Activated CD8-positive, alpha-beta T cell treated with anti-CD3 and anti-CD28 coated beads, Interleukin-2, amount 10 ng/mL, durations not matched to agents 7 days and 5 days (primary cell): Measurements from ENCODE around the gene SCAMP1. TPM values are rescaled to one million over a fixed set of nuclear protein-coding genes. Genes with fewer than 3 reads are reported as not detected.
"Not testable (repeated sequence)": the region's sequence is repeated elsewhere in the genome, so short reads cannot be mapped to it uniquely, and the experiment has no call there.

Experiments used
- ATAC-seq: fragments of 150-1000 bp; cut with Tn5 transposase; one replicate; pipeline ENCODE4 v1.10.0; 2021; ENCODE audit warnings: moderate library complexity
- CTCF ChIA-PET: fragments of 350-600 bp; sonication (Branson Sonifier 250); formaldehyde crosslinking; loops from one replicate; lab custom pipeline; 2021; ENCODE audit warnings: antibody characterized with exemption; lab: Charles Lee
- POLR2A ChIA-PET: fragments of 350-600 bp; sonication (Branson Sonifier 250); formaldehyde crosslinking; loops from one replicate; lab custom pipeline; 2021; ENCODE audit warnings: antibody characterized with exemption; lab: Charles Lee
- DNase-seq: peaks from one replicate; pipeline ENCODE4 v3.0.0-alpha.2; 2020
- H3K27ac Mint-ChIP-seq: one replicate; pipeline ENCODE4 v1.8.0; 2021; ENCODE audit warnings: mild to moderate bottlenecking, mixed read lengths
- H3K27me3 Mint-ChIP-seq: one replicate; pipeline ENCODE4 v1.8.0; 2021; ENCODE audit warnings: low read depth, mixed read lengths
- H3K36me3 Mint-ChIP-seq: one replicate; pipeline ENCODE4 v1.8.0; 2021; ENCODE audit warnings: low read depth, mixed read lengths
- H3K4me1 Mint-ChIP-seq: one replicate; pipeline ENCODE4 v1.8.0; 2021; ENCODE audit warnings: low read depth, mixed read lengths
- H3K4me3 Mint-ChIP-seq: one replicate; pipeline ENCODE4 v1.8.0; 2021; ENCODE audit warnings: mild to moderate bottlenecking, mixed read lengths
- H3K9me3 Mint-ChIP-seq: one replicate; pipeline ENCODE4 v1.8.0; 2022; ENCODE audit warnings: mixed read lengths; ENCODE audit not compliant: insufficient read depth
- total RNA-seq, 2 experiments: library from RNA; stranded (reverse); gene quantifications; one replicate each; pipeline ENCODE4 v1.2.3, GENCODE V29; 2021

SCAMP1 gene
- total RNA-seq, 2 experiments from 2014 or later = 13.5 to 13.9 TPM

DNA sequence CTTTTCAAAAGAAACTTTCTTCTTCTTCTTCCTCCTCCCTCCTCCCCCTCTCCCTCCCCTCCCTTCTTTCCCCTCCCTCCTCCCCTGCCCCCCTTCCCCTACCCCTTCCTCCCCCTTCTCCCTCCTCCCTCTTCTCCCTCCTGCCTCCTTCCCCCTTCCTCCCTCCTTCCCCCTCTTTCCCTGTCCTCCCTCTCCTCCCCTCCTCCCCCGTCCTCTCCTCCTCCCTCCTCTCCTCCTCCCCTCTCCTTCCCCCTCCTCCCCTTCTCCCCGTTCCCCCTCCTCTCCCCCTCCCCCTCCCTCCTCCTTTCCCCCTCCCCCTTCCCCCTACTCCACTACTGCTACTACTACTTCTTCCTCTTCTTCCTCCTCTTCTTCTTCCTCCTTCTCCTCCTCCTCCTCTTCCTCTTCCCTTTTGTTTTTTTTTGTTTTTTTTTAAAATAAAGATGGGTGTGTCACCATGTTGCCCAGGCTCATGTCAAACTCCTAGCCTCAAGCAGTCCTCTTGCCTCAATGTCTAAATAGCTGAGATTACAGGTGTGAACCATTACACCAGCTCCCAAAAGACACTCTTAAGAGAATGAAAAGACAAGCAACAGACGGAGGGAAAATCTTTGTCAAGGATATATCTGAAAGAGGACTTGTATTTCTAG lies 87.5 kb downstream of the SCAMP1 start:
- DNase-seq (no peak), ATAC-seq (no peak)
- H3K36me3 Mint-ChIP-seq = peaks cover 16% of the 10 kb centered on the region
- H3K27ac Mint-ChIP-seq = no peak overlapping the region
- no peaks in the 10 kb centered on the region for H3K27me3 Mint-ChIP-seq
- H3K4me3 Mint-ChIP-seq = no peak overlapping the region
- POLR2A ChIA-PET = no interaction called here
- CTCF ChIA-PET = no interaction called here
- H3K4me1 Mint-ChIP-seq = no peaks in the 10 kb centered on the region
- H3K9me3 Mint-ChIP-seq = peaks cover 5% of the 10 kb centered on the region

GRCh38 chr5:78449103-78449502 lies 88.7 kb downstream of the SCAMP1 start:
- DNase-seq (no peak), ATAC-seq (no peak)
- no peak overlapping the region for H3K27ac Mint-ChIP-seq
- no peak overlapping the region for H3K4me3 Mint-ChIP-seq
- peaks cover 12% of the 10 kb centered on the region for H3K36me3 Mint-ChIP-seq
- H3K9me3 Mint-ChIP-seq = peaks cover 5% of the 10 kb centered on the region
- POLR2A ChIA-PET = no interaction called here
- no peaks in the 10 kb centered on the region for H3K27me3 Mint-ChIP-seq
- no peaks in the 10 kb centered on the region for H3K4me1 Mint-ChIP-seq
- CTCF ChIA-PET = no interaction called here

GRCh38 chr5:78457507-78457906 lies 97.1 kb downstream of the SCAMP1 start:
- CTCF ChIA-PET, ATAC-seq: not testable (repeated sequence)

GRCh38 chr5:78458843-78459242 lies 98.4 kb downstream of the SCAMP1 start:
- ChIA-PET POLR2A (no interaction called here), CTCF (interaction anchor here (1.4 to 1.5 kb wide), 2 partner anchors 9 to 674 kb away, joined by 3 read pairs; no protein-coding TSS in a partner anchor)
- Mint-ChIP-seq H3K36me3 (peaks cover 23% of the 10 kb centered on the region), H3K4me1 (peaks cover 2% of the 10 kb centered on the region), H3K27ac (no peak overlapping the region), H3K4me3 (no peak overlapping the region), H3K9me3 (no peaks in the 10 kb centered on the region), H3K27me3 (no peaks in the 10 kb centered on the region)
- no peak for DNase-seq
- ATAC-seq = no peak

More at GRCh38 chr5:78457507-78457906, 97.1 kb downstream of the SCAMP1 start:
- H3K36me3 Mint-ChIP-seq = peaks cover 16% of the 10 kb centered on the region
- POLR2A ChIA-PET, DNase-seq, H3K4me1 Mint-ChIP-seq, H3K27ac Mint-ChIP-seq, H3K4me3 Mint-ChIP-seq, H3K9me3 Mint-ChIP-seq, H3K27me3 Mint-ChIP-seq: not testable (repeated sequence)

GRCh38 chr5:78467140-78467539 lies 106.7 kb downstream of the SCAMP1 start:
- no peaks in the 10 kb centered on the region for H3K9me3 Mint-ChIP-seq
- CTCF ChIA-PET = interaction anchor here (0.7 to 2.0 kb wide), 10 partner anchors 9 to 666 kb away, joined by 3 to 8 read pairs (median 4); no protein-coding TSS in a partner anchor
- no peak overlapping the region for H3K27ac Mint-ChIP-seq
- H3K4me1 Mint-ChIP-seq = no peaks in the 10 kb centered on the region
- no peak overlapping the region for H3K4me3 Mint-ChIP-seq
- no peak for ATAC-seq
- no peak for DNase-seq
- POLR2A ChIA-PET = no interaction called here
- no peaks in the 10 kb centered on the region for H3K27me3 Mint-ChIP-seq
- H3K36me3 Mint-ChIP-seq = peaks cover 8% of the 10 kb centered on the region

DNA sequence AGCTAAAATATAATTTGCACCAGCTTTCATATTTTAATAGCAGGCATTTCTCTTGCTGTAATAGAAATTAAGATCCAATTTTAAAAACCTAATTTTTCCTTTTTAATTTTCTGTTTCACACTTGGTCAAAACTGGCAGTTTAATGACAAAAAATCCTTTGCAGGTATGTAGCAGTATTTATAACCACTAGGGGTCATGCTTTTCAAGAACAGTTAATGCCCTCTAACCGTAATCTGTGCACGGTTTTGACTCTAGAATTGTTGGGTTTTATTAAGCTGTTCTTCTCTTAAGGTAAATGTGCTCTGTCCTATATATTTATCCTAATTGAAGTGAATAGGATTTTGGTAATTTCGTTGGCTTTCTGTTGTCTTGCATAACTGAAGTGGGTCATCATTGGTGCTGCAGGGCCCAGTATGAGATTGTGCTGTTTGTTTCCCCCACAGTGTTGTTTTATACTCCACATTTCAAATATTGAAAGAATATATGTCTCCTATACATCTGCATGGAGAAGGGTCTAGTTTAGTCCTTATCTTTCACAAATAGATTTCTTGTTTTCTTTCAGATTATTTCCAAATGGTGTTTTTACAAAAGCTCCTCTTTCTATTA lies 107.4 kb downstream of the SCAMP1 start:
- ATAC-seq = no peak
- H3K27me3 Mint-ChIP-seq = no peaks in the 10 kb centered on the region
- CTCF ChIA-PET = interaction anchor here (0.6 to 2.0 kb wide), 13 partner anchors 9 to 665 kb away, joined by 3 to 8 read pairs (median 3); no protein-coding TSS in a partner anchor
- POLR2A ChIA-PET = no interaction called here
- no peak overlapping the region for H3K27ac Mint-ChIP-seq
- H3K9me3 Mint-ChIP-seq = no peaks in the 10 kb centered on the region
- H3K36me3 Mint-ChIP-seq = peaks cover 8% of the 10 kb centered on the region
- no peak for DNase-seq
- H3K4me3 Mint-ChIP-seq = no peak overlapping the region
- H3K4me1 Mint-ChIP-seq = no peaks in the 10 kb centered on the region

DNA sequence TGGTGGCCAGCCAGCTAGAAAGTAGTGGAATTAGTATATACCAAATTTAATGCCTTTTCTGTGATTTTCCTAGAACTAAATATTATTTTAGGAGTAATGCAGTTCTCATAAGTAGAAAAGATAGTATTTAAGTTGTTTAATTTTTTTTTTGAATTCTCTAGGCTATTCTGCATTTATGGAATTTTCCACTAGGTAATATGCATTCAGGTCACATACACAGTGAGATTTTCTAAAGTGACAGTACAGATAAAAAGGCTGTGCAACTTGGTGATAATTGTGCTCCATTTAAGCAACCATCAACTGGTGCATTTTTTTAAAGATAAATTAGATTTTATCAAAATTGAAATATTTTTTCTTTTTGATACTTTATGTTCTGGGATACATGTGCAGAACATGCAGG lies 111.5 kb downstream of the SCAMP1 start:
- H3K27ac Mint-ChIP-seq = no peak overlapping the region
- H3K4me1 Mint-ChIP-seq = no peaks in the 10 kb centered on the region
- no peaks in the 10 kb centered on the region for H3K9me3 Mint-ChIP-seq
- no peaks in the 10 kb centered on the region for H3K36me3 Mint-ChIP-seq
- H3K27me3 Mint-ChIP-seq = no peaks in the 10 kb centered on the region
- no peak for ATAC-seq
- H3K4me3 Mint-ChIP-seq = no peak overlapping the region
- ChIA-PET CTCF (no interaction called here), POLR2A (interaction anchor here (0.7 kb wide), 1 partner anchor 80 kb away, joined by 4 read pairs; no protein-coding TSS in a partner anchor)
- DNase-seq = no peak

GRCh38 chr5:78472469-78473106 lies 112.2 kb downstream of the SCAMP1 start:
- POLR2A ChIA-PET = no interaction called here
- Mint-ChIP-seq H3K27ac (no peak overlapping the region), H3K9me3 (no peaks in the 10 kb centered on the region), H3K4me1 (no peaks in the 10 kb centered on the region), H3K27me3 (no peaks in the 10 kb centered on the region), H3K36me3 (no peaks in the 10 kb centered on the region), H3K4me3 (no peak overlapping the region)
- DNase-seq (no peak), ATAC-seq (no peak)
- CTCF ChIA-PET = no interaction called here

DNA sequence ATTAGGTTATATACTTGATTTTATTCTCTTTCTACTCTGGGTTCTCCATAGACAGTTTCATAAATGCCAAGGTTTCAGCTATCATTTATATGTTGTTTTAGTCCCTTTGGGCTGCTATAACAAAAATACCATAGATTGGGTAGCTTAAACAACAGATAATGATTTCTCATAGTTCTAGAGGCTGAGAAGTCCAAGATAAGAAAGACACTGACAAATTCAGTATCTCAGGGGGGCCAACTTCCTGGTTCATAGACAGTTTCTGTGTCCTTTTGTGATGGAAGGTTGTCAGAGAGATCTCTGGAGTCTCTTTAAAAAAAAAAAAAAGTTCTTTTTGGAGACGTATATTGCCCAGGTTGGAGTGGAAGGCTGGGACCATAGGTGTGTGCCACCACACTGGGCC lies 113.3 kb downstream of the SCAMP1 start:
- no peaks in the 10 kb centered on the region for H3K9me3 Mint-ChIP-seq
- ATAC-seq (no peak), DNase-seq (no peak)
- no peak overlapping the region for H3K4me3 Mint-ChIP-seq
- no peak overlapping the region for H3K27ac Mint-ChIP-seq
- POLR2A ChIA-PET = no interaction called here
- H3K27me3 Mint-ChIP-seq = no peaks in the 10 kb centered on the region
- CTCF ChIA-PET = no interaction called here
- no peaks in the 10 kb centered on the region for H3K4me1 Mint-ChIP-seq
- no peaks in the 10 kb centered on the region for H3K36me3 Mint-ChIP-seq

DNA sequence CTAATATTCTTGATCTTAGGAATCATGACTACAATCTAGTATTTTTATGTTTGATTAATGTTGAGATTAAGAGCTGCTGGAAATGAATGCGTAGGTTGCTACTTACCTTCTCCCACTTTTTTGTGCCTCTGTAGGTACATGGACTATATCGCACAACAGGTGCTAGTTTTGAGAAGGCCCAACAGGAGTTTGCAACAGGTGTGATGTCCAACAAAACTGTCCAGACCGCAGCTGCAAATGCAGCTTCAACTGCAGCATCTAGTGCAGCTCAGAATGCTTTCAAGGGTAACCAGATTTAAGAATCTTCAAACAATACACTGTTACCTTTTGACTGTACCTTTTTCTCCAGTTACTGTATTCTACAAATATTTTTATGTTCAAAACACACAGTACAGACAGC lies 115.0 kb downstream of the SCAMP1 start:
- CTCF ChIA-PET = interaction anchor here (1.0 kb wide), 1 partner anchor 58 kb away, joined by 3 read pairs; no protein-coding TSS in a partner anchor
- no peaks in the 10 kb centered on the region for H3K9me3 Mint-ChIP-seq
- ATAC-seq = no peak

GRCh38 chr5:78476795-78477194 lies 116.4 kb downstream of the SCAMP1 start:
- H3K27ac Mint-ChIP-seq = no peak overlapping the region
- H3K36me3 Mint-ChIP-seq = no peaks in the 10 kb centered on the region
- no peaks in the 10 kb centered on the region for H3K4me1 Mint-ChIP-seq
- POLR2A ChIA-PET = no interaction called here
- ATAC-seq = no peak
- no peak for DNase-seq
- CTCF ChIA-PET = interaction anchor here (1.5 kb wide), 1 partner anchor 8 kb away, joined by 4 read pairs; no protein-coding TSS in a partner anchor
- no peaks in the 10 kb centered on the region for H3K27me3 Mint-ChIP-seq
- no peaks in the 10 kb centered on the region for H3K9me3 Mint-ChIP-seq
- no peak overlapping the region for H3K4me3 Mint-ChIP-seq

More for the DNA sequence above, 115.0 kb downstream of the SCAMP1 start:
- Mint-ChIP-seq H3K36me3 (no peaks in the 10 kb centered on the region), H3K4me3 (no peak overlapping the region), H3K27ac (no peak overlapping the region), H3K4me1 (no peaks in the 10 kb centered on the region), H3K27me3 (no peaks in the 10 kb centered on the region)
- DNase-seq = no peak
- POLR2A ChIA-PET = no interaction called here

DNA sequence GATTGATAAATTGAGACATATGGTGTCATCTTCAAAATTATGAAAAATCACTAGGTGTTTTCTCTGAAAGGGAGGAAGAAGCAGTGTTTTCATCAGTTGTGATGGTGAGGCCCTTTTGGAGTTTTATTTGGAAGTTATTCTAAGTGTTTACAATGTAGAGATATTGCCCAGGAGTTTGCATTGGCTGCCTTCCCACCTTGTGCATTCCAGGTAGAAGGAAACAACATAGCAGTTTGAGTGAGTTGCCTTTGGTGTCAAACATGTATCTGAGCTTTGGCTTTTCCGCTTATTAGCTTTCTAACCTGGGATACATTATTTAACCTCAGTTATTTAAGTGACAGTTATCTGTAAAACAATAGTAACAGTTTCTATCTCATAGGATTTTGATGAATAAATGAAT lies 122.5 kb downstream of the SCAMP1 start:
- ATAC-seq = no peak
- H3K4me1 Mint-ChIP-seq = peaks cover 14% of the 10 kb centered on the region
- POLR2A ChIA-PET = no interaction called here

More for the DNA sequence above, 122.5 kb downstream of the SCAMP1 start:
- CTCF ChIA-PET = no interaction called here
- DNase-seq = no peak
- Mint-ChIP-seq H3K27ac (no peak overlapping the region), H3K27me3 (no peaks in the 10 kb centered on the region), H3K36me3 (no peaks in the 10 kb centered on the region), H3K9me3 (no peaks in the 10 kb centered on the region), H3K4me3 (no peak overlapping the region)
